ENCODE results near the gene CCDC40.

The CCDC40 gene

GRCh38 chr17:80053102-80053501, 16.7 kb downstream of the CCDC40 start:
- DNase-seq, result no peak

GRCh38 chr17:80055597-80055996, 19.2 kb downstream of the CCDC40 start:
- no peak for DNase-seq

- no peak for DNase-seq
These were observed 22.0 kb downstream of the CCDC40 start for GRCh38 chr17:80058311-80058955.

GRCh38 chr17:80060644-80061043, 24.2 kb downstream of the CCDC40 start:
- DNase-seq, result no peak

GRCh38 chr17:80061421-80061820, 25.0 kb downstream of the CCDC40 start:
- DNase-seq, result no peak

GRCh38 chr17:80063830-80064585, 27.6 kb downstream of the CCDC40 start:
- DNase-seq, result no peak

GRCh38 chr17:80064696-80065095, 28.3 kb downstream of the CCDC40 start:
- no peak for DNase-seq

- DNase-seq, result no peak
These were observed 29.2 kb downstream of the CCDC40 start for GRCh38 chr17:80065478-80066170.

GRCh38 chr17:80067393-80067986, 31.0 kb downstream of the CCDC40 start:
- no peak for DNase-seq

- DNase-seq, result no peak
These were observed 32.1 kb downstream of the CCDC40 start for GRCh38 chr17:80068301-80069222.

- no peak for DNase-seq
These were observed 34.1 kb downstream of the CCDC40 start for GRCh38 chr17:80070375-80071115.

GRCh38 chr17:80071116-80071841, 34.8 kb downstream of the CCDC40 start:
- no peak for DNase-seq

GRCh38 chr17:80072410-80072809, 36.0 kb downstream of the CCDC40 start:
- DNase-seq, result no peak

GRCh38 chr17:80080081-80080480, 43.6 kb downstream of the CCDC40 start:
- no peak for DNase-seq

GRCh38 chr17:80081596-80081995, 45.2 kb downstream of the CCDC40 start:
- DNase-seq, result no peak

- peak; percentile 54 for DNase-seq
These were observed 46.1 kb downstream of the CCDC40 start for GRCh38 chr17:80082403-80083135.

GRCh38 chr17:80083136-80083661, 46.8 kb downstream of the CCDC40 start:
- no peak for DNase-seq

- DNase-seq, result no peak
These were observed 48.3 kb downstream of the CCDC40 start for GRCh38 chr17:80084773-80085172.

GRCh38 chr17:80086081-80086480, 49.6 kb downstream of the CCDC40 start:
- no peak for DNase-seq

GRCh38 chr17:80086616-80087015, 50.2 kb downstream of the CCDC40 start:
- no peak for DNase-seq
